ENCODE results near the gene FIG4.
A peak's percentile ranks its signal among the peaks of the same experiment; 100 is the strongest.
"Not testable (repeated sequence)": the region's sequence is repeated elsewhere in the genome, so short reads cannot be mapped to it uniquely, and the experiment has no call there.

FIG4 gene

DNA sequence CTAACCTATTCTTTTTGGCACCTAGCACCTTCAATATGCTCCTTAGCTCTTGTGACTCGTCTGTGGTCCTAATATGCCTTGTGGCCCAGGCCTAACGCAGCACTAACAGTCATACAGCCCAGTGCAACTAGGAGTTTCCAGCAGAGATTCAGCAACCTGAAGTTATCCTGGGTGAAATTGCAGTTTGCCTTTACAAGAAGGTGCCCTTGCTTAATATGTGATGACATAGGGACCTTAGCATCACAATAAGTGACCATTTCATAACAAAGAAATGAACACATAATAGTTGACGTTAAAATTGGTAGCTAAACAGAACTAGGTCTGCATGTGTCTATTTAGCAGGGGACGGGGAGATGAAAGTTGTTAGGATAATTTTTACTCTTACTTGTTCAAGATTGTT is 10.1 kb downstream of the FIG4 start:
- H3K27me3 ChIP-seq (replicated peaks in 2 of 5; ENCODE audit: control insufficient read depth in 4 of 5, insufficient read depth in 5 of 5, low read length in 4 of 5) = no peaks in the 10 kb centered on the region
- H3K36me3 ChIP-seq (ENCODE audit: control insufficient read depth in 4 of 4, insufficient read depth in 4 of 4, low read length in 3 of 4) = peaks cover 0 to 4% (median 0%) of the 10 kb centered on the region in 4 experiments
- no peak for DNase-seq
- no peaks in the 10 kb centered on the region for H3K9me3 ChIP-seq (ENCODE audit: control extremely low read depth in 1 of 5, control insufficient read depth in 4 of 5, insufficient read depth in 2 of 5, low read depth in 1 of 5, low read length in 4 of 5)
- POLR2A ChIA-PET = interaction anchor here (0.5 kb wide), 1 partner anchor 11 kb away, joined by 3 read pairs; no protein-coding TSS in a partner anchor
- CTCF ChIA-PET = interaction anchor here (1.5 to 8.5 kb wide), 6 partner anchors 8 to 691 kb away, joined by 3 to 106 read pairs (median 6); partner anchors contain the start of genes AK9 and FIG4
- no peak overlapping the region for H3K27ac ChIP-seq (ENCODE audit: insufficient read depth in 1 of 2, low read depth in 1 of 2, low read length in 2 of 2, poor library complexity in 1 of 2, severe bottlenecking in 2 of 2)
- peaks cover 0 to 12% (median 10%) of the 10 kb centered on the region in 4 experiments for H3K4me1 ChIP-seq (ENCODE audit: control extremely low read depth in 1 of 4, control insufficient read depth in 4 of 4, insufficient read depth in 4 of 4, low read length in 3 of 4)
- WGBS (ENCODE audit: insufficient coverage) = 100% methylated on average over 3 of the region's 4 CpGs
- H3K4me3 ChIP-seq (ENCODE audit: control insufficient read depth in 1 of 7, extremely low read depth in 1 of 7, insufficient read depth in 4 of 7, low read depth in 2 of 7, low read length in 6 of 7) = no peak overlapping the region

DNA sequence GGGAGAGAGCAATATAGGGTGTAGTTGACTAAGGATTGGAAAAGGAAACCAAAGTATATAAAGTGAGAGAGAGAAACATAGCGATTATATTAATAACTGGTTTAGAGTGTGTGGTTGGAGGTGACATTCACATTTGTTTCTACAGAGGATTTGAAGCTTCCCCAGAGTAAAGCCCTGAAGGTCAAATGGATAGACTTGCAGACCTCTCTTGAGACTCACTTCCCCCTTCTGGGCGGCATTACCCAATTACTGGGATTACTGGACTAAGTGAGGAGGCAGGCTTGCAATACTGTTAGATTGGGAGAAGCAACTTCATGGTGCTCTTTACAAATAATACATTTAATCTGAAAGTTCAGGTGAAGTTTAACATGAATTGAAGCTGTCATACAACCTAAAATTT is 10.7 kb downstream of the FIG4 start:
- H3K4me3 ChIP-seq (ENCODE audit: control insufficient read depth in 1 of 7, extremely low read depth in 1 of 7, insufficient read depth in 4 of 7, low read depth in 2 of 7, low read length in 6 of 7) = no peak overlapping the region
- H3K9me3 ChIP-seq (ENCODE audit: control extremely low read depth in 1 of 5, control insufficient read depth in 4 of 5, insufficient read depth in 2 of 5, low read depth in 1 of 5, low read length in 4 of 5) = no peaks in the 10 kb centered on the region
- H3K27ac ChIP-seq (ENCODE audit: insufficient read depth in 1 of 2, low read depth in 1 of 2, low read length in 2 of 2, poor library complexity in 1 of 2, severe bottlenecking in 2 of 2) = no peak overlapping the region
- CTCF ChIA-PET = interaction anchor here (0.9 to 8.5 kb wide), 5 partner anchors 8 to 691 kb away, joined by 3 to 106 read pairs (median 7); partner anchors contain the start of genes AK9 and FIG4
- DNase-seq = no peak
- WGBS (ENCODE audit: insufficient coverage) = 100% methylated on average over 1 of the region's 2 CpGs
- POLR2A ChIA-PET = interaction anchor here (0.8 kb wide), 1 partner anchor 18 kb away, joined by 3 read pairs; no protein-coding TSS in a partner anchor
- peaks cover 0 to 4% (median 0%) of the 10 kb centered on the region in 4 experiments for H3K36me3 ChIP-seq (ENCODE audit: control insufficient read depth in 4 of 4, insufficient read depth in 4 of 4, low read length in 3 of 4)
- H3K4me1 ChIP-seq (ENCODE audit: control extremely low read depth in 1 of 4, control insufficient read depth in 4 of 4, insufficient read depth in 4 of 4, low read length in 3 of 4) = peaks cover 0 to 14% (median 11%) of the 10 kb centered on the region in 4 experiments
- no peaks in the 10 kb centered on the region for H3K27me3 ChIP-seq (replicated peaks in 2 of 5; ENCODE audit: control insufficient read depth in 4 of 5, insufficient read depth in 5 of 5, low read length in 4 of 5)

DNA sequence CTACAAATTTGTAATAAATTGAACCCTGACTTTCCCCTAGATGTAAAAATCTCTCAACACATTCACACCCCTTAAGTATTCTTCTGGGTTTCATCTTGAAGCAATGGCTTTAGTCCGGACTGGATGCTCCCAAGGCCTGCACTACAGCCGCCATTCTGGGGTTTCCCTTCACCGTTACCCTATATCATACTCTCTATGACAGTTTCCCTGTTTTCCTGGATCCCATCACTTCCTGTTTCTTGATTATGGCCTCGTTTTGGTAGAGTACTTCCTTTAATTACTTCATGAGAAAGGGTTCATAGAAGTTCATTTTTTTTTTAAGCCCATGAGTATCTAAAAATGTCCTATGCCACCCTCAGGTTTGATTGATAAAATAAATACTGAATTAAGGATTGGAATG is 11.7 kb downstream of the FIG4 start:
- CTCF ChIA-PET = interaction anchor here (0.9 to 8.5 kb wide), 9 partner anchors 7 to 698 kb away, joined by 3 to 106 read pairs (median 4); no protein-coding TSS in a partner anchor
- POLR2A ChIA-PET = no interaction called here
- peaks cover 0 to 16% (median 13%) of the 10 kb centered on the region in 4 experiments for H3K4me1 ChIP-seq (ENCODE audit: control extremely low read depth in 1 of 4, control insufficient read depth in 4 of 4, insufficient read depth in 4 of 4, low read length in 3 of 4)
- H3K27me3 ChIP-seq (replicated peaks in 2 of 5; ENCODE audit: control insufficient read depth in 4 of 5, insufficient read depth in 5 of 5, low read length in 4 of 5) = no peaks in the 10 kb centered on the region
- H3K4me3 ChIP-seq (ENCODE audit: control insufficient read depth in 1 of 7, extremely low read depth in 1 of 7, insufficient read depth in 4 of 7, low read depth in 2 of 7, low read length in 6 of 7) = no peak overlapping the region
- WGBS (ENCODE audit: insufficient coverage) = 38% methylated on average over 3 of the region's 4 CpGs
- no peaks in the 10 kb centered on the region for H3K9me3 ChIP-seq (ENCODE audit: control extremely low read depth in 1 of 5, control insufficient read depth in 4 of 5, insufficient read depth in 2 of 5, low read depth in 1 of 5, low read length in 4 of 5)
- H3K36me3 ChIP-seq (ENCODE audit: control insufficient read depth in 4 of 4, insufficient read depth in 4 of 4, low read length in 3 of 4) = peaks cover 0 to 4% (median 0%) of the 10 kb centered on the region in 4 experiments
- no peak overlapping the region for H3K27ac ChIP-seq (ENCODE audit: insufficient read depth in 1 of 2, low read depth in 1 of 2, low read length in 2 of 2, poor library complexity in 1 of 2, severe bottlenecking in 2 of 2)
- peak in 2 of 3 donors; percentile 40 for DNase-seq

DNA sequence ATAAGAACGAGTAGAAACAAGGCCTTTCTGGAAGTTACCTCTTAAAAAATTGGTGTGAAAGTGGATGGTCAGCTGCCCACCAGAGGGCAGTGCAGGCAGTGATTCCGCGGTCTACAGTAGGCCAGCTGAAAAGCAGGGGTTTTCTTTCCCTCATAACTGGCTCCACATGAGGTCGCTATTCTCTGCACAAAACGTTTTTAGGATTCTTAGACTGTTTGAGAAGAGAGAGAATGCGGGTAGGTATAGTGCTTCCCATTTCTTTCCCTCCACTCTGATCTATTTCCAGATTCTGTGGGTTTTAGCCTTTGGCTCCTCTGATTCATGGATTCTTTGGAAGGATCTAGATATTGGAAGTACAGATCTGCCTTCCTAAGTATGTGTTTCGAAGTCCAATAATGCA is 14.2 kb downstream of the FIG4 start:
- WGBS (ENCODE audit: insufficient coverage) = 30% methylated on average over 3 of the region's 7 CpGs
- no peak overlapping the region for H3K4me3 ChIP-seq (ENCODE audit: control insufficient read depth in 1 of 7, extremely low read depth in 1 of 7, insufficient read depth in 4 of 7, low read depth in 2 of 7, low read length in 6 of 7)
- peaks cover 0 to 16% (median 0%) of the 10 kb centered on the region in 5 experiments for H3K9me3 ChIP-seq (ENCODE audit: control extremely low read depth in 1 of 5, control insufficient read depth in 4 of 5, insufficient read depth in 2 of 5, low read depth in 1 of 5, low read length in 4 of 5)
- POLR2A ChIA-PET = interaction anchor here (0.9 to 1.0 kb wide), 2 partner anchors 334 kb away, joined by 4 read pairs; no protein-coding TSS in a partner anchor
- H3K36me3 ChIP-seq (ENCODE audit: control insufficient read depth in 4 of 4, insufficient read depth in 4 of 4, low read length in 3 of 4) = no peaks in the 10 kb centered on the region
- no peak overlapping the region for H3K27ac ChIP-seq (ENCODE audit: insufficient read depth in 1 of 2, low read depth in 1 of 2, low read length in 2 of 2, poor library complexity in 1 of 2, severe bottlenecking in 2 of 2)
- CTCF ChIA-PET = interaction anchor here (1.0 to 8.5 kb wide), 13 partner anchors 8 to 687 kb away, joined by 3 to 106 read pairs (median 4); partner anchors contain the start of genes AK9 and FIG4
- DNase-seq = peak; percentile 91 to 95 (median 92)
- H3K4me1 ChIP-seq (ENCODE audit: control extremely low read depth in 1 of 4, control insufficient read depth in 4 of 4, insufficient read depth in 4 of 4, low read length in 3 of 4) = peaks cover 0 to 16% (median 13%) of the 10 kb centered on the region in 4 experiments
- no peaks in the 10 kb centered on the region for H3K27me3 ChIP-seq (replicated peaks in 2 of 5; ENCODE audit: control insufficient read depth in 4 of 5, insufficient read depth in 5 of 5, low read length in 4 of 5)

DNA sequence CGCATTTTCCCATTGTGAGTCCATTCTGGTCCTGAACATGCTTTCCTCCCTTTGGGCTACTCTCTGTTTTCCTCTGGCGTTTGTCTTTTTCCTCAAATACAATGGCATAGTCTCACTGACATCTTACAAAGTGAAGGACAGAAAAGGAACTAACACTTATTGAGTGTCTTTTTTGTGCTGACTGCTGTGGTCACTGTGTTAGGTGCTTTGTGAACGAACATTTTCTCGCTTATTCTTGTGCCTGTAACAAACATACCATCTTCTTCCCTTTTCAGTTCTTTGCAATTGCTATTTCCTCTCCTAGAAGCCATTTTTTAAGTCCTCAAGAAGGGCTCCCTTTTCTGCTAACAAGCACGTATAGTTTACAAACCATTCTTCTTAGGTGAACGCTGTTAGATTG is 15.4 kb downstream of the FIG4 start:
- H3K27ac ChIP-seq (ENCODE audit: insufficient read depth in 1 of 2, low read depth in 1 of 2, low read length in 2 of 2, poor library complexity in 1 of 2, severe bottlenecking in 2 of 2) = no peak overlapping the region
- no peaks in the 10 kb centered on the region for H3K36me3 ChIP-seq (ENCODE audit: control insufficient read depth in 4 of 4, insufficient read depth in 4 of 4, low read length in 3 of 4)
- DNase-seq = no peak
- H3K4me3 ChIP-seq (ENCODE audit: control insufficient read depth in 1 of 7, extremely low read depth in 1 of 7, insufficient read depth in 4 of 7, low read depth in 2 of 7, low read length in 6 of 7) = no peak overlapping the region
- ChIA-PET CTCF (interaction anchor here (1.0 to 8.5 kb wide), 2 partner anchors 333 to 686 kb away, joined by 6 to 78 read pairs; no protein-coding TSS in a partner anchor), POLR2A (interaction anchor here (0.7 kb wide), 1 partner anchor 209 kb away, joined by 4 read pairs; no protein-coding TSS in a partner anchor)
- 33% methylated on average over 2 of the region's 6 CpGs for WGBS (ENCODE audit: insufficient coverage)
- H3K4me1 ChIP-seq (ENCODE audit: control extremely low read depth in 1 of 4, control insufficient read depth in 4 of 4, insufficient read depth in 4 of 4, low read length in 3 of 4) = peaks cover 0 to 16% (median 13%) of the 10 kb centered on the region in 4 experiments
- no peaks in the 10 kb centered on the region for H3K27me3 ChIP-seq (replicated peaks in 2 of 5; ENCODE audit: control insufficient read depth in 4 of 5, insufficient read depth in 5 of 5, low read length in 4 of 5)
- peaks cover 0 to 16% (median 1%) of the 10 kb centered on the region in 5 experiments for H3K9me3 ChIP-seq (ENCODE audit: control extremely low read depth in 1 of 5, control insufficient read depth in 4 of 5, insufficient read depth in 2 of 5, low read depth in 1 of 5, low read length in 4 of 5)

DNA sequence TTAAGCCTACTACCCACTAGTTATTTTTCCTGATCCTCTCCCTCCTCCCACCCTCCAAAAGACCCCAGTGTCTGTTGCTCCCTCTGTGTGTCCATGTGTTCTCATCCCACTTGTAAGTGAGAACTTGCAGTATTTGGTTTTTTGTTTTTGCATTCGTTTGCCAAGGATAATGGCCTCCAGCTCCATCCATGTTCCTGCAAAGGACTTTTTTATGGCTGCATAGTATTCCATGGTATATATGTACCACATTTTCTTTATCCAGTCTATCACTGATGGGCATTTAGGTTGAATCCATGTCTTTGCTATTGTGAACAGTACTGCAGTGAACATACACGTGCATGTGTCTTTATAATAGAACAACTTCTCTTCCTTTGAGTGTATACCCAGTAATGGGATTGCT is 17.0 kb downstream of the FIG4 start:
- H3K27ac ChIP-seq (ENCODE audit: insufficient read depth in 1 of 2, low read depth in 1 of 2, low read length in 2 of 2, poor library complexity in 1 of 2, severe bottlenecking in 2 of 2); POLR2A ChIA-PET; H3K27me3 ChIP-seq (replicated peaks in 2 of 5; ENCODE audit: control insufficient read depth in 4 of 5, insufficient read depth in 5 of 5, low read length in 4 of 5); H3K4me3 ChIP-seq (ENCODE audit: control insufficient read depth in 1 of 7, extremely low read depth in 1 of 7, insufficient read depth in 4 of 7, low read depth in 2 of 7, low read length in 6 of 7); CTCF ChIA-PET; H3K36me3 ChIP-seq (ENCODE audit: control insufficient read depth in 4 of 4, insufficient read depth in 4 of 4, low read length in 3 of 4); DNase-seq: not testable (repeated sequence)
- peaks cover 0 to 12% (median 7%) of the 10 kb centered on the region in 4 experiments for H3K4me1 ChIP-seq (ENCODE audit: control extremely low read depth in 1 of 4, control insufficient read depth in 4 of 4, insufficient read depth in 4 of 4, low read length in 3 of 4)
- H3K9me3 ChIP-seq (ENCODE audit: control extremely low read depth in 1 of 5, control insufficient read depth in 4 of 5, insufficient read depth in 2 of 5, low read depth in 1 of 5, low read length in 4 of 5) = peaks cover 0 to 18% (median 5%) of the 10 kb centered on the region in 5 experiments
- WGBS (ENCODE audit: insufficient coverage) = 100% methylated on average over 1 of the region's 2 CpGs

DNA sequence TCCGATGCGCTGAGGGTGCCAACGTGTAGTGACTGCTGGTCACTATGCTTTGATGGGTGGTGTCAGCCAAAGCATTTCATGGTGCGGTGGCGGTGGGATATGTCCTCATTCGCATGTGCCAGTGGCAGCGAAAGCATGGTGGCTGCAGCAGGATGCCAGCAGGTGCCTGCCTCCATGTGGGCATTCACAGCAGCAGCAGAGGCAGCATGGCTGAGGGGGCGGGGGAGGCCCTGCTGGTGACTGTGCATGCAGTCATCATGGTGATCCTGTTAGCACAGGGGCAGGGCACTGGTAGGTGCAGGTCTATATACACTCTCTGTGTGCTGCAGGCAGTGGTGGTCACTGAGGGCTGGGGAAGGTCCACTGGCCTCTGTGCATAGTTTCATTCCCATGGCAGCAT is 22.0 kb downstream of the FIG4 start:
- ChIA-PET CTCF (interaction anchor here (0.8 to 2.4 kb wide), 2 partner anchors 8 to 327 kb away, joined by 3 to 8 read pairs; no protein-coding TSS in a partner anchor), POLR2A (no interaction called here)
- Histone ChIP-seq H3K27ac (ENCODE audit: insufficient read depth in 1 of 2, low read depth in 1 of 2, low read length in 2 of 2, poor library complexity in 1 of 2, severe bottlenecking in 2 of 2) (no peak overlapping the region), H3K4me3 (ENCODE audit: control insufficient read depth in 1 of 7, extremely low read depth in 1 of 7, insufficient read depth in 4 of 7, low read depth in 2 of 7, low read length in 6 of 7) (no peak overlapping the region), H3K4me1 (ENCODE audit: control extremely low read depth in 1 of 4, control insufficient read depth in 4 of 4, insufficient read depth in 4 of 4, low read length in 3 of 4) (peaks cover 0 to 3% (median 0%) of the 10 kb centered on the region in 4 experiments), H3K36me3 (ENCODE audit: control insufficient read depth in 4 of 4, insufficient read depth in 4 of 4, low read length in 3 of 4) (peaks cover 0 to 3% (median 0%) of the 10 kb centered on the region in 4 experiments), H3K27me3 (replicated peaks in 2 of 5; ENCODE audit: control insufficient read depth in 4 of 5, insufficient read depth in 5 of 5, low read length in 4 of 5) (no peaks in the 10 kb centered on the region), H3K9me3 (ENCODE audit: control extremely low read depth in 1 of 5, control insufficient read depth in 4 of 5, insufficient read depth in 2 of 5, low read depth in 1 of 5, low read length in 4 of 5) (peaks cover 0 to 17% (median 5%) of the 10 kb centered on the region in 5 experiments)
- 95% methylated on average over 8 of the region's 8 CpGs for WGBS (ENCODE audit: insufficient coverage)
- no peak for DNase-seq

Measured in common myeloid progenitor, CD34-positive (primary cell).